SK-N-SH (cell line): Measurements from ENCODE around the gene SPRED3. TPM values are rescaled to one million over a fixed set of nuclear protein-coding genes. Genes with fewer than 3 reads are reported as not detected.

ENCODE experiments used
- CTCF ChIA-PET: fragments of 300-600, 350-600 bp; formaldehyde crosslinking; extraction: SDS; loops from one replicate; lab custom pipeline; 2021; lab: Yijun Ruan, JAX
- POLR2A ChIA-PET: fragments of 350-600 bp; sonication (Branson Sonifier 250); formaldehyde crosslinking; extraction: SDS; loops from one replicate; lab custom pipeline; 2020; ENCODE audit warnings: antibody characterized with exemption, inconsistent platforms; lab: Yijun Ruan, JAX
- DNase-seq: peaks from one replicate; pipeline ENCODE4 v3.0.0; 2012
- H2AFZ ChIP-seq: fragments of 200-600 bp; sonication (generic); 2 replicates; pipeline ENCODE4 v1.8.1; 2016; ENCODE audit warnings: antibody characterized with exemption, mild to moderate bottlenecking, low read depth
- H3F3A ChIP-seq: fragments of 200-600 bp; sonication (generic); replicated peaks from 2 replicates; pipeline ENCODE3; 2016; ENCODE audit warnings: antibody characterized with exemption, mild to moderate bottlenecking; ENCODE audit not compliant: insufficient read depth
- H3K27ac ChIP-seq, 2 experiments: fragments of 200-500 bp in 1 of 2; fragments of 200-600 bp in 1 of 2; sonication (Bioruptor generic) in 1 of 2; sonication (generic), shearing (Covaris generic) in 1 of 2; 2 replicates each; pipeline versions ENCODE4 v1.5.1 to v1.6.1; 2014 to 2016; ENCODE audit warnings: low read depth in 2 of 2, inconsistent platforms in 1 of 2, low read length in 1 of 2, mild to moderate bottlenecking in 1 of 2, mixed read lengths in 1 of 2
- H3K27me3 ChIP-seq: fragments of 200-600 bp; sonication (generic), shearing (Covaris generic); 2 replicates; pipeline ENCODE4 v1.6.1; 2016; ENCODE audit warnings: mixed run types; ENCODE audit not compliant: insufficient read depth
- H3K36me3 ChIP-seq, 2 experiments: fragments of 200-500 bp in 1 of 2; fragments of 200-600 bp in 1 of 2; sonication (Bioruptor generic) in 1 of 2; sonication (generic) in 1 of 2; replicated peaks in 1 of 2; 2 replicates each; pipeline versions ENCODE3 to v1.5.1; 2014 to 2016; ENCODE audit warnings: low read length in 1 of 2, mild to moderate bottlenecking in 1 of 2; ENCODE audit not compliant: insufficient read depth in 2 of 2, control insufficient read depth in 1 of 2
- H3K4me1 ChIP-seq, 2 experiments: fragments of 200-500 bp in 1 of 2; fragments of 200-600 bp in 1 of 2; sonication (Bioruptor generic) in 1 of 2; sonication (generic), shearing (Covaris generic) in 1 of 2; 2 replicates each; pipeline versions ENCODE4 v1.5.1 to v1.6.1; 2014 to 2016; ENCODE audit warnings: low read depth in 1 of 2, low read length in 1 of 2, mixed run types in 1 of 2; ENCODE audit not compliant: insufficient read depth in 2 of 2, control insufficient read depth in 1 of 2
- H3K4me2 ChIP-seq: fragments of 200-600 bp; sonication (generic), shearing (Covaris generic); 2 replicates; pipeline ENCODE4 v1.6.1; 2017; ENCODE audit warnings: mixed run types
- H3K4me3 ChIP-seq, 2 experiments: fragments of 200-500 bp in 1 of 2; fragments of 200-600 bp in 1 of 2; sonication (Bioruptor generic) in 1 of 2; sonication (generic), shearing (Covaris generic) in 1 of 2; 2 replicates each; pipeline versions ENCODE4 v1.5.1 to v1.8.1; 2014 to 2016; ENCODE audit warnings: low read depth in 2 of 2, inconsistent platforms in 1 of 2, low read length in 1 of 2, mild to moderate bottlenecking in 1 of 2, mixed read lengths in 1 of 2, moderate library complexity in 1 of 2
- H3K79me2 ChIP-seq: fragments of 200-600 bp; sonication (generic); 2 replicates; pipeline ENCODE4 v1.8.1; 2017; ENCODE audit warnings: mild to moderate bottlenecking; ENCODE audit not compliant: insufficient read depth
- H3K9ac ChIP-seq: fragments of 200-600 bp; sonication (generic); 2 replicates; pipeline ENCODE4 v1.6.1; 2017; ENCODE audit warnings: mixed run types
- H3K9me2 ChIP-seq: fragments of 200-600 bp; sonication (generic); 2 replicates; pipeline ENCODE4 v1.6.1; 2017; ENCODE audit warnings: mixed run types
- H3K9me3 ChIP-seq: fragments of 200-600 bp; sonication (generic); 2 replicates; pipeline ENCODE4 v1.6.1; 2017; ENCODE audit warnings: mixed run types, mild to moderate bottlenecking, moderate library complexity
- H4K20me1 ChIP-seq: fragments of 200-600 bp; sonication (generic); 2 replicates; pipeline ENCODE4 v1.6.1; 2017; ENCODE audit warnings: mild to moderate bottlenecking, mixed run types; ENCODE audit not compliant: insufficient read depth
- ELF1 ChIP-seq: IDR thresholded peaks from 2 replicates; pipeline ENCODE4 v1.4.0; 2012
- FOSL2 ChIP-seq: IDR thresholded peaks from 2 replicates; pipeline ENCODE4 v1.4.0; 2012; ENCODE audit warnings: low read depth, mild to moderate bottlenecking, moderate library complexity, borderline replicate concordance
- FOXJ3 ChIP-seq: sonication (generic); formaldehyde crosslinking; IDR thresholded peaks from 2 replicates; pipeline ENCODE4 v1.5.1; 2020; ENCODE audit warnings: mild to moderate bottlenecking, missing genetic modification reagents
- FOXM1 ChIP-seq: IDR thresholded peaks from 2 replicates; pipeline ENCODE4 v1.4.0; 2012; ENCODE audit warnings: low read depth, mild to moderate bottlenecking
- GABPA ChIP-seq: IDR thresholded peaks from 2 replicates; pipeline ENCODE4 v1.4.0; 2012; ENCODE audit warnings: low read depth, mild to moderate bottlenecking
- MEF2A ChIP-seq: IDR thresholded peaks from 2 replicates; pipeline ENCODE4 v1.4.0; 2012; ENCODE audit warnings: low read depth, borderline replicate concordance
- NFIC ChIP-seq: IDR thresholded peaks from 2 replicates; pipeline ENCODE4 v1.4.0; 2012; ENCODE audit warnings: borderline replicate concordance
- NRF1 ChIP-seq: IDR thresholded peaks from 2 replicates; pipeline ENCODE4 v1.6.1; 2012; ENCODE audit warnings: low read depth, mild to moderate bottlenecking, low read length
- RCOR1 ChIP-seq: fragments of 150-350 bp; IDR thresholded peaks from 2 replicates; pipeline ENCODE4 v1.6.1; 2017; ENCODE audit warnings: antibody characterized with exemption, low read length
- RXRA ChIP-seq: IDR thresholded peaks from 2 replicates; pipeline ENCODE4 v1.4.0; 2012; ENCODE audit warnings: low read depth, mild to moderate bottlenecking, borderline replicate concordance
- TAF1 ChIP-seq: IDR thresholded peaks from 2 replicates; pipeline ENCODE4 v1.6.1; 2012; ENCODE audit warnings: low read depth, mild to moderate bottlenecking, low read length, moderate library complexity, borderline replicate concordance
- USF1 ChIP-seq: IDR thresholded peaks from 2 replicates; pipeline ENCODE4 v1.4.0; 2012; ENCODE audit warnings: low read depth, borderline replicate concordance
- USF2 ChIP-seq: fragments of 150-350 bp; IDR thresholded peaks from 2 replicates; pipeline ENCODE4 v1.6.1; 2017; ENCODE audit warnings: antibody characterized with exemption, low read length, low read depth, borderline replicate concordance
- YY1 ChIP-seq: IDR thresholded peaks from 2 replicates; pipeline ENCODE4 v1.4.0; 2012; ENCODE audit warnings: low read depth, mild to moderate bottlenecking
- ZBTB33 ChIP-seq: IDR thresholded peaks from 2 replicates; pipeline ENCODE4 v1.4.0; 2012; ENCODE audit warnings: low read depth, borderline replicate concordance
- WGBS: methylation state at CpG from one replicate; pipeline ENCODE4 v1.1.6; 2017; ENCODE audit warnings: low lambda C conversion rate; 5-methylcytosine and 5-hydroxymethylcytosine counted together
- polyA plus RNA-seq, 3 experiments: library from polyadenylated mRNA; depleted of rRNA; stranded (reverse); fragments of >200 nt; gene quantifications; 2 replicates each; pipeline ENCODE4 v1.2.3, GENCODE V29; 2012

SPRED3 gene
- polyA plus RNA-seq, 1 of the 3 experiments (the other 2 are of a cell fraction): 11.1 TPM

- ChIA-PET CTCF (interaction anchor here (0.9 to 1.2 kb wide), 3 partner anchors 22 to 38 kb away, joined by 3 read pairs; partner anchors contain the start of gene FAM98C), POLR2A (no interaction called here)
- Histone ChIP-seq H3K4me2 (no peak overlapping the region), H4K20me1 (peaks cover 24% of the 10 kb centered on the region), H3F3A (peaks cover 3% of the 10 kb centered on the region), H3K79me2 (peaks cover 41% of the 10 kb centered on the region), H2AFZ (no peak overlapping the region), H3K9me2 (no peaks in the 10 kb centered on the region), H3K36me3 (peaks cover 25 to 44% of the 10 kb centered on the region in 2 experiments), H3K4me3 (no peak overlapping the region), H3K27me3 (no peaks in the 10 kb centered on the region), H3K9ac (no peak overlapping the region), H3K9me3 (no peaks in the 10 kb centered on the region), H3K27ac (no peak overlapping the region), H3K4me1 (peaks cover 4 to 7% of the 10 kb centered on the region in 2 experiments; a peak in 3 of 4 replicates)
- 96% methylated on average over 7 of the region's 9 CpGs for WGBS
- no peak for DNase-seq
- TF ChIP-seq ZBTB33 (no peak), FOXJ3 (CRISPR knock-in tag) (no peak), FOSL2 (no peak), USF1 (no peak), RCOR1 (no peak), TAF1 (no peak), ELF1 (no peak), MEF2A (no peak), NRF1 (no peak), GABPA (no peak), USF2 (no peak)
Observed at GRCh38 chr19:38381138-38381537, 7.4 kb upstream of the SPRED3 start.

- Histone ChIP-seq H3K79me2 (peaks cover 21% of the 10 kb centered on the region), H3K27ac (no peak overlapping the region), H3K4me2 (no peak overlapping the region), H3K4me3 (no peak overlapping the region), H2AFZ (no peak overlapping the region), H3K9ac (no peak overlapping the region), H3K4me1 (peaks cover 0 to 7% of the 10 kb centered on the region in 2 experiments; a peak in 1 of 4 replicates), H3K27me3 (no peaks in the 10 kb centered on the region), H3K36me3 (peaks cover 12 to 41% of the 10 kb centered on the region in 2 experiments), H3K9me2 (no peaks in the 10 kb centered on the region), H3K9me3 (no peaks in the 10 kb centered on the region), H4K20me1 (0 out of 2 replicates have a peak, but pooled peaks cover 8% of the 10 kb centered on the region), H3F3A (peaks cover 12% of the 10 kb centered on the region)
- 95% methylated on average over 10 of the region's 10 CpGs for WGBS
- ChIA-PET POLR2A (no interaction called here), CTCF (interaction anchor here (1.8 kb wide), 1 partner anchor 481 kb away, joined by 3 read pairs; no protein-coding TSS in a partner anchor)
- TF ChIP-seq NFIC (no peak), RCOR1 (no peak), FOXM1 (no peak), NRF1 (no peak), RXRA (no peak), MEF2A (no peak), YY1 (no peak)
- no peak for DNase-seq
Observed at GRCh38 chr19:38383184-38383583, 5.3 kb upstream of the SPRED3 start.
